DND-41 (cell line): Measurements from ENCODE around the gene OR7C2.

Experiments
- ATAC-seq: fragments of 200-7000 bp; cut with Tn5 transposase; 3 replicates; pipeline ENCODE4 v1.9.1; 2021; ENCODE audit warnings: low read depth; ENCODE audit not compliant: insufficient read depth
- DNase-seq: peaks from one replicate; pipeline ENCODE4 v3.0.0-alpha.2; 2020
- H2AFZ ChIP-seq: 2 replicates; pipeline ENCODE4 v1.6.0; 2012; ENCODE audit warnings: low read depth, low read length
- H3K27ac ChIP-seq: 2 replicates; pipeline ENCODE4 v1.5.1; 2012; ENCODE audit warnings: low read length, inconsistent platforms
- H3K27me3 ChIP-seq: fragments of 200-600 bp; sonication (generic); 2 replicates; pipeline ENCODE4 v1.6.0; 2012; ENCODE audit warnings: low read length, mild to moderate bottlenecking, inconsistent platforms; ENCODE audit not compliant: insufficient read depth, poor library complexity
- H3K36me3 ChIP-seq: 2 replicates; pipeline ENCODE4 v1.5.1; 2012; ENCODE audit warnings: low read length, inconsistent platforms; ENCODE audit not compliant: insufficient read depth
- H3K4me1 ChIP-seq: 2 replicates; pipeline ENCODE4 v1.5.1; 2012; ENCODE audit warnings: mild to moderate bottlenecking, low read length; ENCODE audit not compliant: insufficient read depth
- H3K4me2 ChIP-seq: 2 replicates; pipeline ENCODE4 v1.6.0; 2012; ENCODE audit warnings: mild to moderate bottlenecking, moderate library complexity, low read length, inconsistent platforms; ENCODE audit not compliant: insufficient read depth
- H3K4me3 ChIP-seq, 2 experiments: fragments of 200-600 bp in 1 of 2; shearing (Covaris generic) in 1 of 2; 2 replicates each; pipeline ENCODE4 v1.5.1; 2012 to 2016; ENCODE audit warnings: inconsistent platforms in 2 of 2, low read length in 2 of 2, mild to moderate bottlenecking in 2 of 2, low read depth in 1 of 2, moderate library complexity in 1 of 2
- H3K79me2 ChIP-seq: 2 replicates; pipeline ENCODE4 v1.6.0; 2012; ENCODE audit warnings: low read length, inconsistent platforms; ENCODE audit not compliant: insufficient read depth
- H3K9ac ChIP-seq: 2 replicates; pipeline ENCODE4 v1.6.0; 2012; ENCODE audit warnings: low read depth, mild to moderate bottlenecking, inconsistent platforms, low read length, moderate library complexity
- H3K9me3 ChIP-seq: 2 replicates; pipeline ENCODE4 v1.5.1; 2012; ENCODE audit warnings: low read length, moderate library complexity, mild to moderate bottlenecking, inconsistent platforms; ENCODE audit not compliant: insufficient read depth, severe bottlenecking
- H4K20me1 ChIP-seq: 2 replicates; pipeline ENCODE4 v1.6.0; 2012; ENCODE audit warnings: low read length; ENCODE audit not compliant: insufficient read depth
- CTCF ChIP-seq: IDR thresholded peaks from 2 replicates; pipeline ENCODE4 v1.5.1; 2012; ENCODE audit warnings: borderline replicate concordance, low read length, moderate library complexity, mild to moderate bottlenecking; ENCODE audit not compliant: poor library complexity, severe bottlenecking; ENCODE audit errors: extremely low read depth
- EZH2 ChIP-seq: IDR thresholded peaks from 3 replicates; pipeline ENCODE4 v1.6.1; 2012; ENCODE audit warnings: borderline replicate concordance, low read depth, mild to moderate bottlenecking, moderate library complexity, low read length, inconsistent platforms; ENCODE audit not compliant: severe bottlenecking

The OR7C2 gene

GRCh38 chr19:14968247-14968646, 27.0 kb downstream of the OR7C2 start:
- no peaks in the 10 kb centered on the region for H3K36me3 ChIP-seq
- H2AFZ ChIP-seq: no peak overlapping the region
- DNase-seq (no peak), ATAC-seq (no peak)
- H3K4me2 ChIP-seq: no peak overlapping the region
- H3K4me3 ChIP-seq: no peak overlapping the region
- no peak overlapping the region for H3K27ac ChIP-seq
- no peaks in the 10 kb centered on the region for H4K20me1 ChIP-seq
- H3K9me3 ChIP-seq: no peaks in the 10 kb centered on the region
- TF ChIP-seq CTCF (no peak), EZH2 (no peak)
- no peaks in the 10 kb centered on the region for H3K27me3 ChIP-seq
- H3K9ac ChIP-seq: no peak overlapping the region
- no peaks in the 10 kb centered on the region for H3K4me1 ChIP-seq
- no peaks in the 10 kb centered on the region for H3K79me2 ChIP-seq

GRCh38 chr19:14971474-14971873, 30.2 kb downstream of the OR7C2 start:
- no peak overlapping the region for H3K4me3 ChIP-seq
- DNase-seq (no peak), ATAC-seq (no peak)
- no peaks in the 10 kb centered on the region for H3K27me3 ChIP-seq
- no peak overlapping the region for H3K9ac ChIP-seq
- H3K4me1 ChIP-seq: no peaks in the 10 kb centered on the region
- H4K20me1 ChIP-seq: no peaks in the 10 kb centered on the region
- no peak overlapping the region for H3K27ac ChIP-seq
- no peaks in the 10 kb centered on the region for H3K79me2 ChIP-seq
- H2AFZ ChIP-seq: no peak overlapping the region
- TF ChIP-seq EZH2: no peak
- TF ChIP-seq CTCF: no peak
- no peak overlapping the region for H3K4me2 ChIP-seq
- H3K36me3 ChIP-seq: no peaks in the 10 kb centered on the region
- no peaks in the 10 kb centered on the region for H3K9me3 ChIP-seq

- TF ChIP-seq CTCF (no peak), EZH2 (no peak)
- Histone ChIP-seq H3K36me3 (no peaks in the 10 kb centered on the region), H3K9me3 (no peaks in the 10 kb centered on the region), H3K79me2 (no peaks in the 10 kb centered on the region), H3K9ac (no peak overlapping the region), H3K27me3 (no peaks in the 10 kb centered on the region), H4K20me1 (no peaks in the 10 kb centered on the region), H3K4me1 (no peaks in the 10 kb centered on the region), H3K27ac (no peak overlapping the region), H2AFZ (no peak overlapping the region), H3K4me3 (no peak overlapping the region), H3K4me2 (no peak overlapping the region)
- ATAC-seq (no peak), DNase-seq (no peak)
These were observed 31.4 kb downstream of the OR7C2 start for GRCh38 chr19:14972676-14973075.

- Histone ChIP-seq H3K27me3 (peaks cover 9% of the 10 kb centered on the region), H4K20me1 (no peaks in the 10 kb centered on the region; the same call in 1 of the 2 replicates), H3K27ac (no peak overlapping the region), H3K9me3 (no peaks in the 10 kb centered on the region), H3K79me2 (no peaks in the 10 kb centered on the region), H3K4me1 (no peaks in the 10 kb centered on the region), H3K36me3 (no peaks in the 10 kb centered on the region), H3K4me3 (no peak overlapping the region), H2AFZ (no peak overlapping the region), H3K9ac (no peak overlapping the region), H3K4me2 (no peak overlapping the region)
- TF ChIP-seq CTCF (no peak), EZH2 (no peak)
- no peak for ATAC-seq
- DNase-seq: no peak
These were observed 33.2 kb downstream of the OR7C2 start for GRCh38 chr19:14974488-14974887.
